DND-41 (cell line): ENCODE results near the gene SYNJ1.

Experiments used
- EZH2 ChIP-seq: IDR thresholded peaks from 3 replicates; pipeline ENCODE4 v1.6.1; 2012; ENCODE audit warnings: borderline replicate concordance, low read depth, mild to moderate bottlenecking, moderate library complexity, low read length, inconsistent platforms; ENCODE audit not compliant: severe bottlenecking
- TF ChIP-seq, protein P1 (sequence below): IDR thresholded peaks from 2 replicates; pipeline ENCODE4 v1.5.1; 2012; ENCODE audit warnings: borderline replicate concordance, low read length, moderate library complexity, mild to moderate bottlenecking; ENCODE audit not compliant: poor library complexity, severe bottlenecking; ENCODE audit errors: extremely low read depth

DNA sequence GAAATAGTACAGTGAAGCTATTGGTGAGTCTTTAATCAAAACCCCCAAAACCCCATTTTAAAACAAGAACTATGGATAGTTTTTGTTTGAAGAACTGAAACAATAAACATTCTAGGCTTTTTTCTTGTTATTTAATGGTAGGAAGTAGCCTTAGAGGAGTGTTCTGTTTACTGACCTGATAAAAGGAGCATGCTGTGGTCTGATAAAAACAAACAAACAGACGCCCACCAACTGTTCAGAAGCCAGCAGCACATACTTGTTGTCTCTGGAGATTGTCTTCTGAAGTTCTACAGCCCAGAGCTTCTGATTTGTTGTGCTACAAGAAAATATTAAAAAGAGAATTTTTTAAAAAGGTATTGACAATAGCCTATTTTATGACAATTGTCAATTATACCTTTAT lies 61.6 kb downstream of the SYNJ1 start:
- TF ChIP-seq, protein P1, sequence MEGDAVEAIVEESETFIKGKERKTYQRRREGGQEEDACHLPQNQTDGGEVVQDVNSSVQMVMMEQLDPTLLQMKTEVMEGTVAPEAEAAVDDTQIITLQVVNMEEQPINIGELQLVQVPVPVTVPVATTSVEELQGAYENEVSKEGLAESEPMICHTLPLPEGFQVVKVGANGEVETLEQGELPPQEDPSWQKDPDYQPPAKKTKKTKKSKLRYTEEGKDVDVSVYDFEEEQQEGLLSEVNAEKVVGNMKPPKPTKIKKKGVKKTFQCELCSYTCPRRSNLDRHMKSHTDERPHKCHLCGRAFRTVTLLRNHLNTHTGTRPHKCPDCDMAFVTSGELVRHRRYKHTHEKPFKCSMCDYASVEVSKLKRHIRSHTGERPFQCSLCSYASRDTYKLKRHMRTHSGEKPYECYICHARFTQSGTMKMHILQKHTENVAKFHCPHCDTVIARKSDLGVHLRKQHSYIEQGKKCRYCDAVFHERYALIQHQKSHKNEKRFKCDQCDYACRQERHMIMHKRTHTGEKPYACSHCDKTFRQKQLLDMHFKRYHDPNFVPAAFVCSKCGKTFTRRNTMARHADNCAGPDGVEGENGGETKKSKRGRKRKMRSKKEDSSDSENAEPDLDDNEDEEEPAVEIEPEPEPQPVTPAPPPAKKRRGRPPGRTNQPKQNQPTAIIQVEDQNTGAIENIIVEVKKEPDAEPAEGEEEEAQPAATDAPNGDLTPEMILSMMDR: no peak
- no peak for TF ChIP-seq EZH2
